Activated CD4-positive, alpha-beta T cell treated with anti-CD3 and anti-CD28 coated beads, Interleukin-2, amount 10 ng/mL, durations not matched to agents 7 days and 5 days (primary cell): Measurements from ENCODE around the gene REC114. TPM values are rescaled to one million over a fixed set of nuclear protein-coding genes. Genes with fewer than 3 reads are reported as not detected.

Experiments
- CTCF ChIA-PET: fragments of 350-600 bp; sonication (Branson Sonifier 250); formaldehyde crosslinking; loops from one replicate; lab custom pipeline; 2021; ENCODE audit warnings: antibody characterized with exemption; lab: Charles Lee
- POLR2A ChIA-PET: fragments of 350-600 bp; sonication (Branson Sonifier 250); formaldehyde crosslinking; loops from one replicate; lab custom pipeline; 2021; ENCODE audit warnings: antibody characterized with exemption; lab: Charles Lee
- DNase-seq: peaks from one replicate; pipeline ENCODE4 v3.0.0-alpha.2; 2020
- H3K27ac Mint-ChIP-seq: one replicate; pipeline ENCODE4 v1.8.0; 2021; ENCODE audit warnings: mild to moderate bottlenecking, moderate library complexity, mixed read lengths
- H3K27me3 Mint-ChIP-seq: one replicate; pipeline ENCODE4 v1.8.0; 2021; ENCODE audit warnings: mixed read lengths
- H3K36me3 Mint-ChIP-seq: one replicate; pipeline ENCODE4 v1.8.0; 2021; ENCODE audit warnings: low read depth, mixed read lengths
- H3K4me1 Mint-ChIP-seq: one replicate; pipeline ENCODE4 v1.8.0; 2021; ENCODE audit warnings: mixed read lengths
- H3K4me3 Mint-ChIP-seq: one replicate; pipeline ENCODE4 v1.8.0; 2021; ENCODE audit warnings: mild to moderate bottlenecking, moderate library complexity, mixed read lengths
- H3K9me3 Mint-ChIP-seq: one replicate; pipeline ENCODE4 v1.8.0; 2021; ENCODE audit warnings: mixed read lengths
- total RNA-seq, 2 experiments: library from RNA; stranded (reverse); gene quantifications; one replicate each; pipeline ENCODE4 v1.2.3, GENCODE V29; 2021

Gene REC114
- total RNA-seq, 2 experiments from 2014 or later: not detected

DNA sequence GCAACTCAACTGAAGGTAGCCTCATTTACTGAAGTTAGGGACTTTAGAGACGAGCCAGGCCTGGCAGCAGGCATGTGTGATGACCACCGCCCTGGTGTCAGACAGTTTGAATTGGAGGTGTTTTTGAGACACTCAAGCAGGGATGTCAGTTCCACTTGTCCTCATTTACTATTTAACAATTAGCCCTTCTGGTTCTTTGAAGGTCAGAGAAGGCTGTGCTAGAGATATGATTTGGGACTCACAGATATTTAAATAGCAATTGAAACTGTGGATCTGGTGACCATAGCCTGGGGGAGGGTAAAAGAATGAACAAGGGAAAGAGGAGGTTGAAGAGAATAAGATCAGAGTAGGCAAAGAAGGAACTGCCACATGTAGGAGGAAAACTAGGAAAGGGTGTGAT is 74.6 kb downstream of the REC114 start:
- DNase-seq: no peak
- Mint-ChIP-seq H3K9me3 (no peaks in the 10 kb centered on the region), H3K27ac (no peak overlapping the region), H3K27me3 (peaks cover 4% of the 10 kb centered on the region), H3K4me1 (peaks cover 13% of the 10 kb centered on the region), H3K36me3 (no peaks in the 10 kb centered on the region), H3K4me3 (no peak overlapping the region)
- CTCF ChIA-PET: interaction anchor here (0.6 kb wide), 1 partner anchor 1989 kb away, joined by 3 read pairs; no protein-coding TSS in a partner anchor
- POLR2A ChIA-PET: no interaction called here

DNA sequence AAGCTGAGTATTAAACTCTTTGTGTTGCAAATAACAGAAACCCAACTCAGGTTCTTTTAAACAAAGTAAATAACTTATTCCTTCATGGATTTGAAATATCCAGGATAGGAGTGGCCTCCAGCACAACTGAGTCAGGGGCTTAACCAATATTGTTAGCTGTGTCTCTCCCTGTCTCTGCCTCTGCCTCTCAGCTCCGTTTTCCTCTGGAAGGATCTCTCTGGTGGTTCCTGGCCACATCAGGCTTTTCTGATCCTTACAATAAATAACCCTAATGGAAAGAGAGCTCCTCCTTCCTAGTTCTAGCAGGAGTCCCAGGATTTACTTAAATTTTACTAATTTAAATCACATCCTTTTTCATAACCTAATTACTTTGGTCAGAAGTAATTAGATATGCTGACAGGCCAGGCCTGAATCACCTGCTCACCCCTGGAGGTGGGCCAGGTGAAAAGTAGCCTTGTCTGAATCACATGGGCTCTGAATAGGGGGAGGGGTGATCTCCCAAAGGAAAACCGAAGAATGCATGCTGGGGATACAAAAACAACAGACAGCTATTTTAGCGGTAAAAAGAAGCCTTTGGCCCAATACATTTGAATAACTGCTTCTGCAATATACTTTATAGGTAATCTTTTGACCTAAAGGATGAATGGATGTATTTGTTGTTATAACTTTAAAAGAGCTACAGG is 75.4 kb downstream of the REC114 start:
- no peak overlapping the region for H3K4me3 Mint-ChIP-seq
- no peak for DNase-seq
- ChIA-PET POLR2A (no interaction called here), CTCF (interaction anchor here (0.6 kb wide), 1 partner anchor 1989 kb away, joined by 3 read pairs; no protein-coding TSS in a partner anchor)
- H3K27me3 Mint-ChIP-seq: peaks cover 4% of the 10 kb centered on the region
- H3K4me1 Mint-ChIP-seq: peaks cover 13% of the 10 kb centered on the region
- no peaks in the 10 kb centered on the region for H3K36me3 Mint-ChIP-seq
- H3K9me3 Mint-ChIP-seq: no peaks in the 10 kb centered on the region
- no peak overlapping the region for H3K27ac Mint-ChIP-seq

- Mint-ChIP-seq H3K27ac (no peak overlapping the region), H3K4me1 (peaks cover 13% of the 10 kb centered on the region), H3K4me3 (no peak overlapping the region), H3K36me3 (no peaks in the 10 kb centered on the region), H3K9me3 (no peaks in the 10 kb centered on the region), H3K27me3 (peaks cover 6% of the 10 kb centered on the region)
- ChIA-PET POLR2A (no interaction called here), CTCF (interaction anchor here (1.0 kb wide), 1 partner anchor 8 kb away, joined by 3 read pairs; no protein-coding TSS in a partner anchor)
- DNase-seq: no peak
Observed at GRCh38 chr15:73518876-73519733, 76.1 kb downstream of the REC114 start.

DNA sequence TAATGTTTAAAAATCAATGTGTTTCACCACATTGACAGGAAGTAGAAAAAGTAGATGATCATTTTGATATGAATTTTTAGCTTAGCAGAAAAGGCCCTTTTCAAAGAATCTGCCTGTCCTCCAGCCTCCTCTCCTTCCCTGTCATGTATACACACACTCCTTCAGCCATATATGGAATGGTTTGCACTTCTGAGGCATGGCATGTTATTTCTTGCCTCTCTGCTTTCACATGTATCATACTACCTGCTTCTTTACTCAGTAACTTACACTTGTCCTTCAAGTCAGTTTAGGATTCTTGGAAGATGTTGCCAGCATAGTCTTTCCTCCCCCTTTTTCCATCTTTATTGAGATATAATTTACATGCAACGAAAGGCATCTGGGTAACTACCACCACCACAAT is 79.0 kb downstream of the REC114 start:
- no peaks in the 10 kb centered on the region for H3K36me3 Mint-ChIP-seq
- H3K27ac Mint-ChIP-seq: no peak overlapping the region
- ChIA-PET POLR2A (no interaction called here), CTCF (no interaction called here)
- H3K4me1 Mint-ChIP-seq: peaks cover 11% of the 10 kb centered on the region
- no peaks in the 10 kb centered on the region for H3K9me3 Mint-ChIP-seq
- H3K27me3 Mint-ChIP-seq: peaks cover 16% of the 10 kb centered on the region
- no peak for DNase-seq
- H3K4me3 Mint-ChIP-seq: no peak overlapping the region

DNA sequence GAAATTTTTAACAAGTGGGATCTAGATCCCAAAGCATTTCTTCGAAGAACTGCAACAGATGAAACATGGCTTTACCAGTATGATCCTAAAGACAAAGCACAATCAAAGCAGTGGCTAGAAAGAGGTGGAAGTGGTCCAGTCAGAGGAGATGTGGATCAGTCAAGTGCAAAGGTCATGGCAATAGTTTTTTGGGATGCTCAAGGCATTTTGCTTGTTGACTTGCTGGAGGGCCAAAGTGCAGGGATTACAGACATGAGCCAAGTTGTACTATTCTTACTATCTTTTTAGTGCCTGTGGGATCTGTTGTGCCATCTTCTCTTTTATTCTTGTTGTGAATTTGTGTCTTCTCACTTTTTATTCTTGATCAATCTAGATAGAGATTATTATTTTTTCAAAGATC is 82.0 kb downstream of the REC114 start:
- no peak for DNase-seq
- Mint-ChIP-seq H3K4me3 (no peak overlapping the region), H3K9me3 (no peaks in the 10 kb centered on the region), H3K27ac (no peak overlapping the region), H3K36me3 (no peaks in the 10 kb centered on the region), H3K4me1 (no peaks in the 10 kb centered on the region), H3K27me3 (peaks cover 18% of the 10 kb centered on the region)
- POLR2A ChIA-PET: no interaction called here
- CTCF ChIA-PET: no interaction called here

GRCh38 chr15:73527598-73527997 is 84.6 kb downstream of the REC114 start:
- Mint-ChIP-seq H3K27ac (no peak overlapping the region), H3K4me3 (no peak overlapping the region), H3K4me1 (no peaks in the 10 kb centered on the region), H3K27me3 (peaks cover 16% of the 10 kb centered on the region), H3K36me3 (no peaks in the 10 kb centered on the region), H3K9me3 (no peaks in the 10 kb centered on the region)
- POLR2A ChIA-PET: interaction anchor here (0.7 kb wide), 1 partner anchor 107 kb away, joined by 5 read pairs; no protein-coding TSS in a partner anchor
- CTCF ChIA-PET: interaction anchor here (0.8 kb wide), 1 partner anchor 8 kb away, joined by 3 read pairs; no protein-coding TSS in a partner anchor
- no peak for DNase-seq

- Mint-ChIP-seq H3K36me3 (no peaks in the 10 kb centered on the region), H3K4me3 (no peak overlapping the region), H3K9me3 (no peaks in the 10 kb centered on the region), H3K27ac (no peak overlapping the region), H3K27me3 (peaks cover 12% of the 10 kb centered on the region), H3K4me1 (no peaks in the 10 kb centered on the region)
- DNase-seq: no peak
- POLR2A ChIA-PET: no interaction called here
- CTCF ChIA-PET: interaction anchor here (0.6 kb wide), 1 partner anchor 32 kb away, joined by 3 read pairs; no protein-coding TSS in a partner anchor
Observed at GRCh38 chr15:73530649-73531048, 87.7 kb downstream of the REC114 start.

DNA sequence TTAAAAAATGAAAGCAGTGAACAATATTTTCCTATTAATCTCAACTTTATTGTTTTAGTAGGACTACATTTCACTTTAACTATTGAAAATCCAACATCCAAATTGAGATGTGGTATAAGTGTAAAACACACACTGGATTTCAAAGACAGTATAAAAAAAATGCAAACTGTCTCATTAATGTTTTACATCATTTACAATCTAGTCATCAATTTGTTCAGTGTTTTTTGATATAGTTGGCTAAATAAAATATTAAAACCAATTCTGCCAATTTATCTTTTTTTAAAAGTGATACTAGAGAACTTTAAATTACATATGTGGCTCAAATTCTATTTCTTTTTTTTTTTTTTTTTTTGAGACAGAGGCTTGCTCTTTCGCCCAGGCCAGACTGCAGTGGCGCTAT is 95.2 kb downstream of the REC114 start:
- ChIA-PET POLR2A (no interaction called here), CTCF (no interaction called here)
- Mint-ChIP-seq H3K27ac (no peak overlapping the region), H3K36me3 (no peaks in the 10 kb centered on the region), H3K27me3 (peaks cover 7% of the 10 kb centered on the region), H3K4me3 (no peak overlapping the region), H3K9me3 (no peaks in the 10 kb centered on the region), H3K4me1 (no peaks in the 10 kb centered on the region)
- DNase-seq: no peak

GRCh38 chr15:73538563-73539211 is 95.7 kb downstream of the REC114 start:
- DNase-seq: no peak
- peaks cover 7% of the 10 kb centered on the region for H3K27me3 Mint-ChIP-seq
- no peaks in the 10 kb centered on the region for H3K4me1 Mint-ChIP-seq
- no peaks in the 10 kb centered on the region for H3K36me3 Mint-ChIP-seq
- no peak overlapping the region for H3K27ac Mint-ChIP-seq
- ChIA-PET POLR2A (no interaction called here), CTCF (no interaction called here)
- no peaks in the 10 kb centered on the region for H3K9me3 Mint-ChIP-seq
- no peak overlapping the region for H3K4me3 Mint-ChIP-seq

GRCh38 chr15:73539212-73540128 is 96.5 kb downstream of the REC114 start:
- H3K27me3 Mint-ChIP-seq: peaks cover 7% of the 10 kb centered on the region
- H3K9me3 Mint-ChIP-seq: no peaks in the 10 kb centered on the region
- CTCF ChIA-PET: no interaction called here
- no peaks in the 10 kb centered on the region for H3K4me1 Mint-ChIP-seq
- no peaks in the 10 kb centered on the region for H3K36me3 Mint-ChIP-seq
- H3K4me3 Mint-ChIP-seq: no peak overlapping the region
- DNase-seq: no peak
- H3K27ac Mint-ChIP-seq: no peak overlapping the region
- POLR2A ChIA-PET: no interaction called here

DNA sequence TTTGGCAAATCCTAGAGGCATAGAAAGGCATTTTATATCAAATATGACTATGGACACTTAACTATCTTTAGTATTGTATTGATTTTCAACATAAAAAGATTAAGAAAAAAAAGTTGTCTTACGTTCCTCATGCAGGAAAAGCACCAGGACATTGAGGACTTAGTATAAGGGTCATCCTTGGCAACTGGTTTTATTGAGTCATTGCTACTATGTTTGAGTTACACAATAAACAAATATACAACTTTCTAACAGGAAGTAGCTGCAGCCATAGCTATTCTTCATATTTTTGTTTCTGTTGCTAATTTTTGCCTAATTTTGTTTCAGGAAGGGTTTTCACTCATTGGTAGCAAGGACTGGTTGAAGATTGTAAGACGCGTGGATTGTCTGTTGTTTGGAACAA is 97.2 kb downstream of the REC114 start:
- no peaks in the 10 kb centered on the region for H3K9me3 Mint-ChIP-seq
- H3K4me1 Mint-ChIP-seq: no peaks in the 10 kb centered on the region
- H3K27me3 Mint-ChIP-seq: peaks cover 6% of the 10 kb centered on the region
- CTCF ChIA-PET: no interaction called here
- no peaks in the 10 kb centered on the region for H3K36me3 Mint-ChIP-seq
- POLR2A ChIA-PET: no interaction called here
- no peak overlapping the region for H3K4me3 Mint-ChIP-seq
- no peak overlapping the region for H3K27ac Mint-ChIP-seq
- DNase-seq: no peak

DNA sequence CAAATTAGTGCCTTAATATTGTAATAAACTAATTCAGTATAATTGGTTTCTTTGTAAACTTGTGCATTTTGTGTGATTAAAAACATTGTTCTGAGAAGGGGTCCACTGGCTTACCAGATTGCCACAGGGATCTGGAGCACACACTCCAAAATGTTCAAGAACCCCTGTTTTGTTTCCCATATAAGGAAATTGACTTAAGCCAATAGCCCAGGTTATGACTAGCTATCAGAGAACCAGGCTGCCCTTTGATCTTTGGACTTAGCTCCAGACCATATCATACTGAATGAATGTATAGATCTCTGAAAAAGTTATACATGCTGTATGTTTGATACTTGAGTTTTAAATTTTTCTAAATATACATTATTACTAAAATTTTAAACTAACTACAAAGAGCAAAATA is 98.5 kb downstream of the REC114 start:
- CTCF ChIA-PET: interaction anchor here (0.6 kb wide), 1 partner anchor 658 kb away, joined by 3 read pairs; no protein-coding TSS in a partner anchor

More for the DNA sequence above, 98.5 kb downstream of the REC114 start:
- DNase-seq: no peak
- no peaks in the 10 kb centered on the region for H3K36me3 Mint-ChIP-seq
- no peak overlapping the region for H3K4me3 Mint-ChIP-seq
- H3K27ac Mint-ChIP-seq: no peak overlapping the region
- no peaks in the 10 kb centered on the region for H3K4me1 Mint-ChIP-seq
- no peaks in the 10 kb centered on the region for H3K9me3 Mint-ChIP-seq
- POLR2A ChIA-PET: no interaction called here
- peaks cover 5% of the 10 kb centered on the region for H3K27me3 Mint-ChIP-seq
